GM10847 (cell line): ENCODE results near the gene LTBP1.

ENCODE experiments used
- POLR2A ChIP-seq: IDR thresholded peaks from 2 replicates; pipeline ENCODE4 v1.6.1; 2011; ENCODE audit not compliant: insufficient read length; ENCODE audit errors: extremely low read depth

LTBP1 gene, protein sequence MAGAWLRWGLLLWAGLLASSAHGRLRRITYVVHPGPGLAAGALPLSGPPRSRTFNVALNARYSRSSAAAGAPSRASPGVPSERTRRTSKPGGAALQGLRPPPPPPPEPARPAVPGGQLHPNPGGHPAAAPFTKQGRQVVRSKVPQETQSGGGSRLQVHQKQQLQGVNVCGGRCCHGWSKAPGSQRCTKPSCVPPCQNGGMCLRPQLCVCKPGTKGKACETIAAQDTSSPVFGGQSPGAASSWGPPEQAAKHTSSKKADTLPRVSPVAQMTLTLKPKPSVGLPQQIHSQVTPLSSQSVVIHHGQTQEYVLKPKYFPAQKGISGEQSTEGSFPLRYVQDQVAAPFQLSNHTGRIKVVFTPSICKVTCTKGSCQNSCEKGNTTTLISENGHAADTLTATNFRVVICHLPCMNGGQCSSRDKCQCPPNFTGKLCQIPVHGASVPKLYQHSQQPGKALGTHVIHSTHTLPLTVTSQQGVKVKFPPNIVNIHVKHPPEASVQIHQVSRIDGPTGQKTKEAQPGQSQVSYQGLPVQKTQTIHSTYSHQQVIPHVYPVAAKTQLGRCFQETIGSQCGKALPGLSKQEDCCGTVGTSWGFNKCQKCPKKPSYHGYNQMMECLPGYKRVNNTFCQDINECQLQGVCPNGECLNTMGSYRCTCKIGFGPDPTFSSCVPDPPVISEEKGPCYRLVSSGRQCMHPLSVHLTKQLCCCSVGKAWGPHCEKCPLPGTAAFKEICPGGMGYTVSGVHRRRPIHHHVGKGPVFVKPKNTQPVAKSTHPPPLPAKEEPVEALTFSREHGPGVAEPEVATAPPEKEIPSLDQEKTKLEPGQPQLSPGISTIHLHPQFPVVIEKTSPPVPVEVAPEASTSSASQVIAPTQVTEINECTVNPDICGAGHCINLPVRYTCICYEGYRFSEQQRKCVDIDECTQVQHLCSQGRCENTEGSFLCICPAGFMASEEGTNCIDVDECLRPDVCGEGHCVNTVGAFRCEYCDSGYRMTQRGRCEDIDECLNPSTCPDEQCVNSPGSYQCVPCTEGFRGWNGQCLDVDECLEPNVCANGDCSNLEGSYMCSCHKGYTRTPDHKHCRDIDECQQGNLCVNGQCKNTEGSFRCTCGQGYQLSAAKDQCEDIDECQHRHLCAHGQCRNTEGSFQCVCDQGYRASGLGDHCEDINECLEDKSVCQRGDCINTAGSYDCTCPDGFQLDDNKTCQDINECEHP (N-terminal part only)

GRCh38 chr2:32946314-32947075, at the start of gene LTBP1:
Gene LTBP1, plus strand, starts transcription at chr2:32946953. Its CDS starts 372 bp downstream, at chr2:32947325.
- no peak for TF ChIP-seq POLR2A

- no peak for TF ChIP-seq POLR2A
These were observed 46.3 kb upstream of the LTBP1 start for GRCh38 chr2:32900246-32900973.

DNA sequence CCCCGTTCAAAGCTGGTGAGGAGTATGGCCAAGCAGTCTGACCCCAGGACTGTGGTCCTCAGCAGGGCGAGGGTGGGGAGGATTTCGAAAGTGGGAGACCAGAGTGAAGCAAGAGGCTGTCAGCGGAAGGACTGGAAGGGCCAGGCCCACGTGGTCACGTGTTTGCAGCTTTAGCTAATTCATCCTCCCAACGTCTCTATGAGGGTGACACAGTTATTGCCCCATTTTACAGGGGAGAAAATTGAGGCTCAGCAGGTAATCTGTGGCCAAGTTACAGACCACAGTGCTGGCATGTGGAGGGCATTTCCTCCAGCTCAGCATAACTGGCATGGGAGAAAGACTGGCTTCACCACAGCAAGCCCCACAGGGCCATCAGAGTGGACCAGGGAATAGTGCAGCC, 45.4 kb upstream of the LTBP1 start:
- no peak for TF ChIP-seq POLR2A

DNA sequence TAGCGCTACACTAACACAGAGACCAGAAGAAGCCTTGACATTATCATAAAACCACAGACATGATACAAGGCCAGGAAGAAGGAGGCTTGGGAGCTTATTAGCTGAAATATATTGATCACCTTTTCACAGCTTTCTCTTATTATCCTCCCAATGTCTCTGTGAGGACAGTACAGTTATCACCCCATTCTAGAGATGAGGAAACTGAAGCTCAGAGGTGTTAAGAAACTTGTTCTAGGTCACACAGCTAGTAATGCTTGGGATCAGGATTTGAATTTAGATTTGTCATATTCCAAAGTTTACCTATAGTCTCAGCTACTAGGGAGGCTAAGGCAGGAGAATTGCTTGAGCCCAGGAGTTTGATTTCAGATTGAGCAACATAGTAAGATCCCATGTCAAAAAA, 44.6 kb upstream of the LTBP1 start:
- TF ChIP-seq POLR2A = no peak

DNA sequence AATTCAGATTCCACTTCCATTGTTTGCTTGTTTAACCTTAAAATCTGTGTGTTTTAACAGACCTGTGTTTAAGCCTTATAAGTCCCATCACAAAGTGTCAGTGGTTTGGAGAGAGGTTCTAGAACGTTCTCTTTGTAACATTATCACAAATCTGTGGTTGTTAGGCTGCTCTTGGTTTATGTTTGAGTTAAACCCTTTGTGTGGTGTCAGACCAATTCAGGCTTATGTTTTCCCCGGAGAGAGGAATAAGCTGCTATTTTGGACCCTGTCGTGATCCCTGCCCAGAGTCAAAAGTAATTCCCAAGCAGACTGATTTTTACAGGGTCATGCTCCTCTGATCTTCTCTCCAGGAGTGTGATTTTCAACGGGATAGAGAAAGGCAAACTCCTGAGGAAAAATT, 43.8 kb upstream of the LTBP1 start:
- TF ChIP-seq POLR2A = no peak

DNA sequence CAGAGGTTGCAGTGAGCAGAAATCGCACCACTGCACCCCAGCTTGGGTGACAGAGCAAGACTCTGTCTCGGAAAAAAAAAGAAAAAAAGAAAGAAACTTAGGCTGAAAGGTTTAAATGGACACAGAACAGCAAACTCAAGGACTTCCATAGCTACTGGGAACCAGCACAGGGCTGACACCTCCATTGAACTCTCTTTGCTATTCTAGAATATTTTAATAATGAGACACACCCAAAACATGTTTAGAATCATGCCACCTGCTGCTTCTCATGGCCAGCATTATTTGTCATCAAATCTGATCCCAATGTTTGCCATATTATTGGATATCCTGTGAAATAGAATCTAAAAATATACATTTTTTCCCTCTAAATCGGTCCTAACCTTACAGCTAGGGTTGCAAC, 42.7 kb upstream of the LTBP1 start:
- TF ChIP-seq POLR2A = no peak

DNA sequence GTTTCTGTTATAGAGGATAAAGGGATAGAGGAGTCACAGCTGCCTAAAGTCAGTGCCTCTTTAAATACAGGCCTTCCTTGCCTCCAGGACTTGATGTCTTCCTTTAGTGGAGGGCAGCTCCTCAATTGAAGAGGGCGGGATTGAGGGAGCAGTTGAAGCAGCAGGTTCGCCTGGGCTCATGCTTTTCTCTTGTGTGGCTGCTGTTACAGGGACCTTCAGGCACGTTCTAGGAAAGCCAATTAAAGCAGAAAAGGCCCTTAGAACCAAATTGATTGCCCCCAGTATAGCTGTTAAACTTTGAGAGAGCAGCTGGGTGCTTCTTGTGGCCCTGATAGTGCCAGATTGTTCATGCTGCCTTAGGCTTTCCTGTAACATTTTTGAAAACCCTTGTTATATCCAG, 42.0 kb upstream of the LTBP1 start:
- TF ChIP-seq POLR2A = no peak

GRCh38 chr2:32905270-32905669, 41.5 kb upstream of the LTBP1 start:
- no peak for TF ChIP-seq POLR2A

- no peak for TF ChIP-seq POLR2A
These were observed 35.7 kb upstream of the LTBP1 start for GRCh38 chr2:32910883-32911598.

GRCh38 chr2:32915694-32916093, 31.1 kb upstream of the LTBP1 start:
- TF ChIP-seq POLR2A = no peak

- TF ChIP-seq POLR2A = no peak
These were observed 28.0 kb upstream of the LTBP1 start for GRCh38 chr2:32918774-32919173.

- no peak for TF ChIP-seq POLR2A
These were observed 24.3 kb upstream of the LTBP1 start for GRCh38 chr2:32922501-32922900.

- no peak for TF ChIP-seq POLR2A
These were observed 23.6 kb upstream of the LTBP1 start for GRCh38 chr2:32923109-32923508.

GRCh38 chr2:32925283-32925815, 21.4 kb upstream of the LTBP1 start:
- TF ChIP-seq POLR2A = no peak
